Measurements from ENCODE around the gene CLTB. TPM values are rescaled to one million over a fixed set of nuclear protein-coding genes. Genes with fewer than 3 reads are reported as not detected.

The CLTB gene
- total and polyA plus RNA-seq, 2 of the 13 experiments (the other 11 are each of a cell fraction or from before 2014, with no cell fraction given): 23.3 to 33.8 TPM

GRCh38 chr5:176389135-176390123 is 26.9 kb downstream of the CLTB start (continued):
- TF ChIP-seq RERE (CRISPR knock-in tag; IDR thresholded peaks at IDR 0.05; ENCODE audit: low read depth): no peak
- peak; percentile 22; the same call in 1 of the 2 replicates for TF ChIP-seq HOXA3 (CRISPR knock-in tag; IDR thresholded peaks at IDR 0.05)
- no peak for TF ChIP-seq FOSL1 (CRISPR knock-in tag; IDR thresholded peaks at IDR 0.05; ENCODE audit: borderline replicate concordance)
- TF ChIP-seq SAP130 (CRISPR knock-in tag; IDR thresholded peaks at IDR 0.05; ENCODE audit: low read depth): peak; percentile 2; the same call in 1 of the 2 replicates
- no peak for TF ChIP-seq NFE2L2 (IDR thresholded peaks at IDR 0.05; ENCODE audit: low read length)
- TF ChIP-seq BRCA1 (CRISPR knock-in tag; IDR thresholded peaks at IDR 0.05): no peak
- TF ChIP-seq HDAC1 (CRISPR knock-in tag; IDR thresholded peaks at IDR 0.05): peak; percentile 22
- no peak for TF ChIP-seq HHEX (CRISPR knock-in tag; IDR thresholded peaks at IDR 0.05)
- peak; percentile 63 for TF ChIP-seq HNRNPLL (IDR thresholded peaks at IDR 0.05; ENCODE audit: low read depth, low read length, poor library complexity, severe bottlenecking)
- no peak; the same call in 1 of the 2 replicates for TF ChIP-seq ZNF235 (CRISPR knock-in tag; IDR thresholded peaks at IDR 0.05; ENCODE audit: borderline replicate concordance)
- no peak for TF ChIP-seq ELK4 (CRISPR knock-in tag; IDR thresholded peaks at IDR 0.05; ENCODE audit: borderline replicate concordance)
- TF ChIP-seq ZBTB38 (CRISPR knock-in tag; IDR thresholded peaks at IDR 0.05): peak; percentile 12; the same call in 1 of the 2 replicates
- no peak for TF ChIP-seq ZSCAN22 (CRISPR knock-in tag; IDR thresholded peaks at IDR 0.05)
- no peak for TF ChIP-seq HMG20A (CRISPR knock-in tag; IDR thresholded peaks at IDR 0.05; ENCODE audit: borderline replicate concordance)
- peak; percentile 39; the same call in 1 of the 2 replicates for TF ChIP-seq ZNF768 (CRISPR knock-in tag; IDR thresholded peaks at IDR 0.05)
- 0 out of 2 replicates have a peak, but pooled peaks have one; percentile 41 for TF ChIP-seq ZBTB26 (CRISPR knock-in tag; IDR thresholded peaks at IDR 0.05; ENCODE audit: borderline replicate concordance)
- no peak for TF ChIP-seq GPN1 (CRISPR knock-in tag; IDR thresholded peaks at IDR 0.05; ENCODE audit: borderline replicate concordance)
- TF ChIP-seq U2AF1 (optimal IDR thresholded peaks at IDR 0.05; ENCODE audit: low read depth, low read length): no peak
- TF ChIP-seq TBX3 (IDR thresholded peaks at IDR 0.05; ENCODE audit: borderline replicate concordance): no peak
- TF ChIP-seq PLSCR1 (CRISPR knock-in tag; IDR thresholded peaks at IDR 0.05; ENCODE audit: borderline replicate concordance): no peak
- no peak for TF ChIP-seq ZNF354B (CRISPR knock-in tag; IDR thresholded peaks at IDR 0.05)

All from HepG2 (cell line).